IMR-90 (cell line): ENCODE measurements around the gene HNRNPM. TPM values are rescaled to one million over a fixed set of nuclear protein-coding genes. Genes with fewer than 3 reads are reported as not detected.

Experiments
- ATAC-seq: fragments of 200-7000 bp; cut with Tn5 transposase; 2 replicates; pipeline ENCODE4 v1.9.1; 2020; ENCODE audit warnings: low read depth, mild to moderate bottlenecking, moderate library complexity
- BruUV-seq: library from RNA; stranded (reverse); fragments of 400-500 nt; replicated peaks from 2 replicates; lab custom pipeline; 2021; lab: Mats Ljungman, UMichigan
- CTCF ChIA-PET: fragments of 300-600 bp; formaldehyde crosslinking; extraction: SDS; loops from one replicate; lab custom pipeline; 2021; ENCODE audit warnings: antibody characterized with exemption; lab: Yijun Ruan, JAX
- POLR2A ChIA-PET: fragments of 300-600 bp; sonication (Branson Sonifier 250); formaldehyde crosslinking; loops from one replicate; lab custom pipeline; 2022; ENCODE audit warnings: antibody characterized with exemption; ENCODE audit not compliant: unreplicated experiment; lab: Charles Lee
- DNase-seq: peaks from one replicate; pipeline ENCODE4 v3.0.0; 2013
- H2AFZ ChIP-seq: replicated peaks from 2 replicates; pipeline ENCODE3; 2013; ENCODE audit warnings: low read length, mild to moderate bottlenecking; ENCODE audit not compliant: poor library complexity
- H2AK5ac ChIP-seq: 2 replicates; pipeline ENCODE4 v1.6.1; 2013; ENCODE audit warnings: low read depth, low read length, inconsistent platforms
- H2AK9ac ChIP-seq: replicated peaks from 2 replicates; pipeline ENCODE3; 2013; ENCODE audit warnings: mild to moderate bottlenecking, low read depth, low read length, moderate library complexity; ENCODE audit not compliant: poor library complexity
- H2BK120ac ChIP-seq: 2 replicates; pipeline ENCODE4 v1.6.1; 2013; ENCODE audit warnings: low read depth, low read length, inconsistent platforms
- H2BK15ac ChIP-seq: 3 replicates; pipeline ENCODE4 v1.6.1; 2013; ENCODE audit warnings: low read depth, low read length, inconsistent platforms
- H2BK20ac ChIP-seq: 2 replicates; pipeline ENCODE4 v1.6.1; 2013; ENCODE audit warnings: low read depth, mild to moderate bottlenecking, inconsistent platforms, low read length, moderate library complexity
- H2BK5ac ChIP-seq: 2 replicates; pipeline ENCODE4 v1.6.1; 2013; ENCODE audit warnings: mild to moderate bottlenecking, low read depth, low read length, inconsistent platforms; ENCODE audit not compliant: poor library complexity, severe bottlenecking
- H3K14ac ChIP-seq: replicated peaks from 2 replicates; pipeline ENCODE4 v1.6.1; 2013; ENCODE audit warnings: low read depth, low read length, inconsistent platforms
- H3K18ac ChIP-seq: 2 replicates; pipeline ENCODE4 v1.6.1; 2013; ENCODE audit warnings: low read depth, low read length, control low read depth
- H3K23ac ChIP-seq: 2 replicates; pipeline ENCODE4 v1.6.1; 2013; ENCODE audit warnings: low read depth, low read length, inconsistent platforms
- H3K27ac ChIP-seq: 2 replicates; pipeline ENCODE4 v1.5.1; 2013; ENCODE audit warnings: mild to moderate bottlenecking, control low read depth, low read length; ENCODE audit not compliant: insufficient read depth
- H3K27me3 ChIP-seq: 2 replicates; pipeline ENCODE4 v1.6.1; 2013; ENCODE audit warnings: low read length; ENCODE audit not compliant: control insufficient read depth, insufficient read depth
- H3K36me3 ChIP-seq: 2 replicates; pipeline ENCODE4 v1.6.1; 2013; ENCODE audit warnings: low read length, mixed read lengths; ENCODE audit not compliant: control insufficient read depth, insufficient read depth
- H3K4ac ChIP-seq: 2 replicates; pipeline ENCODE4 v1.6.1; 2013; ENCODE audit warnings: low read depth, low read length, inconsistent platforms
- H3K4me1 ChIP-seq: 2 replicates; pipeline ENCODE4 v1.6.1; 2013; ENCODE audit warnings: low read length, mixed read lengths; ENCODE audit not compliant: control insufficient read depth, insufficient read depth
- H3K4me2 ChIP-seq: 2 replicates; pipeline ENCODE4 v1.6.1; 2013; ENCODE audit warnings: low read depth, mild to moderate bottlenecking, control low read depth, low read length, moderate library complexity
- H3K4me3 ChIP-seq: 2 replicates; pipeline ENCODE4 v1.5.1; 2013; ENCODE audit warnings: low read depth, mild to moderate bottlenecking, control low read depth, low read length, moderate library complexity; ENCODE audit not compliant: insufficient read depth
- H3K56ac ChIP-seq: 2 replicates; pipeline ENCODE4 v1.6.1; 2013; ENCODE audit warnings: low read length, inconsistent platforms; ENCODE audit not compliant: insufficient read depth; ENCODE audit errors: extremely low read depth
- H3K79me1 ChIP-seq, 2 experiments: 2 replicates each; pipeline ENCODE4 v1.6.1; 2013; ENCODE audit warnings: low read length in 2 of 2, inconsistent platforms in 1 of 2, low read depth in 1 of 2
- H3K9ac ChIP-seq: 2 replicates; pipeline ENCODE4 v1.6.1; 2013; ENCODE audit warnings: low read depth, low read length, control low read depth
- H3K9me1 ChIP-seq: 2 replicates; pipeline ENCODE4 v1.6.1; 2013; ENCODE audit warnings: low read length, inconsistent platforms; ENCODE audit not compliant: insufficient read depth
- H3K9me3 ChIP-seq: 2 replicates; pipeline ENCODE4 v1.6.1; 2013; ENCODE audit warnings: low read length; ENCODE audit not compliant: control insufficient read depth, insufficient read depth
- H4K20me1 ChIP-seq: 2 replicates; pipeline ENCODE4 v1.6.1; 2013; ENCODE audit warnings: low read length, inconsistent platforms; ENCODE audit not compliant: insufficient read depth
- H4K5ac ChIP-seq: 2 replicates; pipeline ENCODE4 v1.6.1; 2013; ENCODE audit warnings: mild to moderate bottlenecking, low read depth, low read length, control low read depth
- H4K8ac ChIP-seq, 2 experiments: 2 replicates each; pipeline ENCODE4 v1.6.1; 2013; ENCODE audit warnings: low read depth in 2 of 2, low read length in 2 of 2, control low read depth in 1 of 2, inconsistent platforms in 1 of 2
- H4K91ac ChIP-seq: 2 replicates; pipeline ENCODE4 v1.6.1; 2013; ENCODE audit warnings: low read depth, low read length, inconsistent platforms; ENCODE audit not compliant: insufficient read depth
- BHLHE40 ChIP-seq: fragments of 150-350 bp; IDR thresholded peaks from 2 replicates; pipeline ENCODE4 v1.6.1; 2016; ENCODE audit warnings: mild to moderate bottlenecking, low read depth, low read length
- CEBPB ChIP-seq: IDR thresholded peaks from 2 replicates; pipeline ENCODE4 v1.6.1; 2012; ENCODE audit warnings: low read depth, low read length, improper control_type of control experiment
- CHD1 ChIP-seq: IDR thresholded peaks from 2 replicates; pipeline ENCODE4 v1.6.1; 2012; ENCODE audit warnings: low read depth, low read length, improper control_type of control experiment
- CTCF ChIP-seq: conservative IDR thresholded peaks from 2 replicates; pipeline ENCODE4 v1.5.1; 2012; ENCODE audit warnings: mild to moderate bottlenecking, low read depth, low read length, improper control_type of control experiment
- ELK1 ChIP-seq: fragments of 150-350 bp; IDR thresholded peaks from 2 replicates; pipeline ENCODE4 v1.6.1; 2016; ENCODE audit warnings: low read depth, mild to moderate bottlenecking, low read length, moderate library complexity, borderline replicate concordance
- MAFK ChIP-seq: IDR thresholded peaks from 2 replicates; pipeline ENCODE4 v1.6.1; 2012; ENCODE audit warnings: low read depth, low read length, improper control_type of control experiment
- MAZ ChIP-seq: IDR thresholded peaks from 2 replicates; pipeline ENCODE4 v1.6.1; 2012; ENCODE audit warnings: low read depth, mild to moderate bottlenecking, low read length, improper control_type of control experiment, moderate library complexity, borderline replicate concordance
- MXI1 ChIP-seq: IDR thresholded peaks from 2 replicates; pipeline ENCODE4 v1.6.1; 2012; ENCODE audit warnings: low read depth, mild to moderate bottlenecking, low read length, moderate library complexity, borderline replicate concordance
- NFE2L2 ChIP-seq: fragments of 150-350 bp; IDR thresholded peaks from 2 replicates; pipeline ENCODE4 v1.6.1; 2016; ENCODE audit warnings: low read depth, mild to moderate bottlenecking, low read length
- POLR2A ChIP-seq: IDR thresholded peaks from 2 replicates; pipeline ENCODE4 v1.6.1; 2012; ENCODE audit warnings: mild to moderate bottlenecking, low read depth, low read length
- RAD21 ChIP-seq: IDR thresholded peaks from 2 replicates; pipeline ENCODE4 v1.6.1; 2012; ENCODE audit warnings: low read length, improper control_type of control experiment
- RCOR1 ChIP-seq: IDR thresholded peaks from 2 replicates; pipeline ENCODE4 v1.6.1; 2012; ENCODE audit warnings: mild to moderate bottlenecking, low read length, improper control_type of control experiment; ENCODE audit not compliant: insufficient replicate concordance
- RFX5 ChIP-seq: IDR thresholded peaks from 2 replicates; pipeline ENCODE4 v1.8.0; 2012; ENCODE audit warnings: low read depth, mild to moderate bottlenecking, low read length, moderate library complexity
- SMC3 ChIP-seq: fragments of 150-350 bp; IDR thresholded peaks from 2 replicates; pipeline ENCODE4 v1.6.1; 2016; ENCODE audit warnings: low read depth, mild to moderate bottlenecking, antibody characterized with exemption, low read length, moderate library complexity
- WGBS, 2 experiments: methylation state at CpG; one replicate each; pipeline versions ENCODE4 v1.1.5 to v1.1.7; 2013; ENCODE audit warnings: missing lambda C conversion rate in 2 of 2; ENCODE audit not compliant: insufficient read length in 1 of 2; ENCODE audit errors: extremely low coverage in 2 of 2; 5-methylcytosine and 5-hydroxymethylcytosine counted together
- dilution Hi-C: fragments of 300-500 bp; cut with HindIII; formaldehyde crosslinking; loops from one replicate; pipeline ENCODE4 v1.14.3; 2018; ENCODE audit warnings: low sequenced_read_pairs; ENCODE audit not compliant: unreplicated experiment
- in situ Hi-C: fragments of 300-500 bp; cut with MboI; formaldehyde crosslinking; loops from 3 replicates; pipeline ENCODE4 v1.14.3; 2019; ENCODE audit warnings: low sequenced_read_pairs, inconsistent platforms, mixed read lengths
- intact Hi-C: fragments of 100-400 bp; cut with micrococcal nuclease; formaldehyde crosslinking; loops from 2 replicates; pipeline ENCODE4 v1.10.0; 2022
- polyA plus RNA-seq, 3 experiments: library from polyadenylated mRNA; depleted of rRNA; stranded (reverse); fragments of >200 nt; gene quantifications; 2 replicates each; pipeline ENCODE4 v1.2.3, GENCODE V29; 2012; ENCODE audit warnings: low replicate concordance in 1 of 3
- total RNA-seq: library from RNA; depleted of rRNA; stranded (reverse); fragments of >200 nt; gene quantifications from 2 replicates; pipeline ENCODE4 v1.2.3, GENCODE V29; 2012
- TF ChIP-seq, protein P1 (sequence below): fragments of 150-350 bp; IDR thresholded peaks from 2 replicates; pipeline ENCODE4 v1.6.1; 2017; ENCODE audit warnings: mild to moderate bottlenecking, antibody characterized with exemption, low read length, low read depth

The HNRNPM gene
- total and polyA plus RNA-seq, 2 of the 4 experiments (the other 2 are of a cell fraction), result 75.6 to 197 TPM

- Histone ChIP-seq H3K4me1 (peaks cover 11% of the 10 kb centered on the region), H4K5ac (no peak overlapping the region), H3K9ac (no peak overlapping the region), H3K36me3 (peaks cover 10% of the 10 kb centered on the region; the same call in 1 of the 2 replicates), H3K79me1 (peaks cover 40 to 78% of the 10 kb centered on the region in 2 experiments), H2BK20ac (no peak overlapping the region; the same call in 1 of the 2 replicates), H3K9me3 (no peaks in the 10 kb centered on the region), H2AK5ac (peak overlapping the region; percentile 90), H2BK15ac (no peak overlapping the region), H2AK9ac (peak overlapping the region; percentile 85), H2BK120ac (peak overlapping the region; percentile 80; the same call in 1 of the 2 replicates), H3K9me1 (peaks cover 27% of the 10 kb centered on the region), H3K4ac (peak overlapping the region; percentile 51; the same call in 1 of the 2 replicates), H3K56ac (no peak overlapping the region), H3K14ac (no peak overlapping the region), H2BK5ac (no peak overlapping the region), H3K4me3 (no peak overlapping the region), H3K23ac (no peak overlapping the region), H3K4me2 (no peak overlapping the region), H4K20me1 (peaks cover 79% of the 10 kb centered on the region), H4K91ac (no peak overlapping the region), H3K27ac (no peak overlapping the region), H2AFZ (peak overlapping the region; percentile 41), H3K18ac (no peak overlapping the region), H4K8ac (peak overlapping the region in 1 of 2 experiments; percentile 9; a peak in 1 of 4 replicates), H3K27me3 (no peaks in the 10 kb centered on the region)
- CTCF ChIA-PET, result no interaction called here
- ATAC-seq (peak; percentile 74), DNase-seq (peak; percentile 39)
- in situ Hi-C loops (loop anchor here (5.0 kb wide), 1 partner anchor 39 kb away; no protein-coding TSS in a partner anchor), intact Hi-C loops (loop anchor here (1.0 kb wide), 1 partner anchor 42 kb away; no protein-coding TSS in a partner anchor), dilution Hi-C loops (no loop called here)
- BruUV-seq, result no TSS peak
- POLR2A ChIA-PET, result no interaction called here
- 85% methylated on average over 7 of the region's 22 CpGs; no CpG with 5 or more reads in 1 of the 2 experiments for WGBS, 2 experiments
- TF ChIP-seq NFE2L2 (no peak), RAD21 (peak; percentile 73), MAZ (peak; percentile 93), BHLHE40 (no peak), CHD1 (no peak), CTCF (peak; percentile 67), CEBPB (no peak), MAFK (no peak), POLR2A (no peak), ELK1 (no peak), RFX5 (no peak), RCOR1 (no peak), MXI1 (no peak), SMC3 (peak; percentile 82)
- TF ChIP-seq, protein P1, sequence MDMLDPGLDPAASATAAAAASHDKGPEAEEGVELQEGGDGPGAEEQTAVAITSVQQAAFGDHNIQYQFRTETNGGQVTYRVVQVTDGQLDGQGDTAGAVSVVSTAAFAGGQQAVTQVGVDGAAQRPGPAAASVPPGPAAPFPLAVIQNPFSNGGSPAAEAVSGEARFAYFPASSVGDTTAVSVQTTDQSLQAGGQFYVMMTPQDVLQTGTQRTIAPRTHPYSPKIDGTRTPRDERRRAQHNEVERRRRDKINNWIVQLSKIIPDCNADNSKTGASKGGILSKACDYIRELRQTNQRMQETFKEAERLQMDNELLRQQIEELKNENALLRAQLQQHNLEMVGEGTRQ, result no peak
These were observed 48.1 kb upstream of the HNRNPM start for GRCh38 chr19:8396563-8397203.
